HEK293 (cell line): ENCODE data around the gene PPP1CA.

Experiments
- CTCF ChIA-PET: fragments of 350-600 bp; formaldehyde crosslinking; extraction: SDS; loops from one replicate; lab custom pipeline; 2021; ENCODE audit warnings: antibody characterized with exemption; lab: Yijun Ruan, JAX
- POLR2A ChIA-PET: fragments of 300-600 bp; formaldehyde crosslinking; extraction: SDS; loops from one replicate; lab custom pipeline; 2020; ENCODE audit warnings: antibody characterized with exemption, inconsistent platforms; lab: Yijun Ruan, JAX
- H3K27ac ChIP-seq: fragments of 200-500 bp; sonication (Bioruptor generic); 2 replicates; pipeline ENCODE4 v1.5.1; 2014; ENCODE audit warnings: low read depth, low read length, control low read depth, inconsistent platforms; ENCODE audit errors: extremely low read depth
- H3K36me3 ChIP-seq, 2 experiments: fragments of 200-500 bp in 1 of 2; sonication (Bioruptor generic) in 1 of 2; 1 replicate in 1 of 2; 2 replicates in 1 of 2; pipeline ENCODE4 v1.5.1; 2014 to 2017; ENCODE audit warnings: inconsistent platforms in 2 of 2, low read length in 2 of 2; ENCODE audit not compliant: control insufficient read depth in 2 of 2, insufficient read depth in 1 of 2
- H3K4me1 ChIP-seq: fragments of 200-500 bp; sonication (Bioruptor generic); 2 replicates; pipeline ENCODE4 v1.5.1; 2014; ENCODE audit warnings: mild to moderate bottlenecking, low read length, inconsistent platforms; ENCODE audit not compliant: control insufficient read depth, insufficient read depth
- H3K4me3 ChIP-seq: 2 replicates; pipeline ENCODE4 v1.5.1; 2011; ENCODE audit warnings: low read depth, mild to moderate bottlenecking, control low read depth, low read length, moderate library complexity
- H3K9me3 ChIP-seq: fragments of 200-500 bp; sonication (Bioruptor generic); 2 replicates; pipeline ENCODE4 v1.5.1; 2014; ENCODE audit warnings: low read depth, low read length, inconsistent platforms; ENCODE audit not compliant: control insufficient read depth, insufficient read depth
- ELK4 ChIP-seq: IDR thresholded peaks from 2 replicates; pipeline ENCODE4 v1.6.1; 2011; ENCODE audit warnings: mild to moderate bottlenecking, low read depth, low read length, borderline replicate concordance
- GFI1B ChIP-seq: fragments of 450-650 bp; formaldehyde crosslinking; IDR thresholded peaks from 2 replicates; pipeline ENCODE4 v1.5.1; 2016; ENCODE audit warnings: missing biosample characterization, missing genetic modification characterization
- GLIS2 ChIP-seq: fragments of 450-650 bp; formaldehyde crosslinking; IDR thresholded peaks from 2 replicates; pipeline ENCODE4 v1.5.1; 2016; ENCODE audit warnings: missing biosample characterization, missing genetic modification characterization
- HIC1 ChIP-seq: fragments of 450-650 bp; formaldehyde crosslinking; IDR thresholded peaks from 2 replicates; pipeline ENCODE4 v1.5.1; 2016; ENCODE audit warnings: missing biosample characterization, missing genetic modification characterization
- SCRT2 ChIP-seq: fragments of 450-650 bp; formaldehyde crosslinking; IDR thresholded peaks from 2 replicates; pipeline ENCODE4 v1.5.1; 2016; ENCODE audit warnings: missing biosample characterization, missing genetic modification characterization
- TCF7L2 ChIP-seq: IDR thresholded peaks from 2 replicates; pipeline ENCODE4 v1.6.1; 2011; ENCODE audit warnings: low read depth, mild to moderate bottlenecking, inconsistent platforms, low read length, moderate library complexity, borderline replicate concordance
- ZBTB1 ChIP-seq: fragments of 450-650 bp; formaldehyde crosslinking; IDR thresholded peaks from 2 replicates; pipeline ENCODE4 v1.5.1; 2016; ENCODE audit warnings: missing biosample characterization, missing genetic modification characterization
- ZIC2 ChIP-seq: fragments of 450-650 bp; formaldehyde crosslinking; IDR thresholded peaks from 2 replicates; pipeline ENCODE4 v1.5.1; 2016; ENCODE audit warnings: missing biosample characterization, missing genetic modification characterization
- ZNF121 ChIP-seq: fragments of 450-650 bp; formaldehyde crosslinking; IDR thresholded peaks from 2 replicates; pipeline ENCODE4 v1.5.1; 2016; ENCODE audit warnings: missing biosample characterization, missing genetic modification characterization
- ZNF132 ChIP-seq: fragments of 450-650 bp; formaldehyde crosslinking; IDR thresholded peaks from 2 replicates; pipeline ENCODE4 v1.5.1; 2017; ENCODE audit warnings: missing biosample characterization, missing genetic modification characterization, borderline replicate concordance
- ZNF16 ChIP-seq: fragments of 450-650 bp; formaldehyde crosslinking; IDR thresholded peaks from 2 replicates; pipeline ENCODE4 v1.5.1; 2016; ENCODE audit warnings: low read depth, missing biosample characterization, missing genetic modification characterization
- ZNF214 ChIP-seq: fragments of 450-650 bp; formaldehyde crosslinking; IDR thresholded peaks from 2 replicates; pipeline ENCODE4 v1.5.1; 2017; ENCODE audit warnings: missing biosample characterization, mild to moderate bottlenecking, missing genetic modification characterization, borderline replicate concordance
- ZNF404 ChIP-seq: fragments of 450-650 bp; formaldehyde crosslinking; IDR thresholded peaks from 2 replicates; pipeline ENCODE4 v1.5.1; 2017; ENCODE audit warnings: missing biosample characterization, missing genetic modification characterization
- ZNF600 ChIP-seq: fragments of 450-650 bp; formaldehyde crosslinking; IDR thresholded peaks from 2 replicates; pipeline ENCODE4 v1.5.1; 2016; ENCODE audit warnings: missing biosample characterization, missing genetic modification characterization
- ZNF610 ChIP-seq: fragments of 450-650 bp; formaldehyde crosslinking; IDR thresholded peaks from 2 replicates; pipeline ENCODE4 v1.5.1; 2016; ENCODE audit warnings: missing biosample characterization, missing genetic modification characterization, borderline replicate concordance
- TF ChIP-seq, protein P1 (sequence below): fragments of 450-650 bp; formaldehyde crosslinking; IDR thresholded peaks from 2 replicates; pipeline ENCODE4 v1.5.1; 2016; ENCODE audit warnings: missing biosample characterization, missing genetic modification characterization
- TF ChIP-seq, protein P2 (sequence below): fragments of 450-650 bp; formaldehyde crosslinking; IDR thresholded peaks from 2 replicates; pipeline ENCODE4 v1.5.1; 2017; ENCODE audit warnings: missing biosample characterization, missing genetic modification characterization

Gene PPP1CA

DNA sequence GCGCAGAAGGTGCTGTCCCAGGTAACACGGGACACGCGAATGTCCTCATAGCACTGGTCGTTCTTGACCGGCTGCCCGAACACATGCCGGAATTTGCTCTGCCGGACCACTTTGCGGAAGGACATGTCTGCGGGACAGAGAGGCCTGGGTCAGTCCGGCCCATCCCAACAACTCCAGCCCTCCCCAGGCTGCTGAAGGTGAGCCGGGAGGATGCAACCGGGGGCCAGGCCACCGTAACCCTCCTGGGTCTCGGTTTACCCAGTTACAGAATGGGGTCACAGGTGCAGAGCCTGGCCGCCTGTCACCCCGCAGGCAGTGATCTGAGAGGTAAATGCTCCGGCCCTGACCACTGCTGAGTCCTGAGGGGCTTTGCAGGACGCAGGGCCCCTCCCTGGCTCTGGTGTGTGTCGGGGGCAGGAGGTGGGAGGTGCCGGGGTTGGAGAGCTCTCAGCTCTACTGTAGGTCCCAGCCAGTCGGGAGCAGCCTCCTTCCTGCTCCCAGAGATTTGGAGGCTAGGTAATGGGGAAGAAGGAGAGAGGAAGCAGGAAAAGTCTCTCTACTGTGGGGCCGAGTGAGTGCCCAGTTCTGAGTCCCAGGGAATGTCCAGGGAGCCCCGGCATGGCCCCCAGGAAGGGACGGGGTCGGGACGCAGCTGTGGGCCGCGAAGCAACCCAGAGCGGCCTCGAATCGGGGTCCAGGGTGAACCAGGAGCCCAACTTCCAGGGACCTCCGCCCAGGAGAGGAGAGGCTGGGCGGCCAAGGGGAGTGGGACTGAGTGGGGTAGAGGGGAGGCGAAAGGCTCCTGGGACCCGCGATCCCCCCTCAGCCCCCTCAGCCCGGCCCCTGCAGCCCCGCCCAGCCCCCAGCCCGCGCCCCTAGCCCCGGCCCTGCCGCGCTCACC lies 41.1 kb upstream of the PPP1CA start:
- H3K4me3 ChIP-seq, result peak overlapping the region; percentile 69
- H3K4me1 ChIP-seq, result no peaks in the 10 kb centered on the region
- H3K9me3 ChIP-seq, result no peaks in the 10 kb centered on the region
- ChIA-PET CTCF (interaction anchor here (1.0 kb wide), 1 partner anchor 14 kb away, joined by 3 read pairs; the partner anchor contains the start of gene RPS6KB2), POLR2A (interaction anchor here (0.5 to 2.0 kb wide), 8 partner anchors 10 to 218 kb away, joined by 3 to 10 read pairs (median 6); partner anchors contain the start of genes PPP1CA and RAD9A)
- no peak for TF ChIP-seq ZNF121 (tag by site-specific recombination)
- no peak for TF ChIP-seq ZNF16
- peak; percentile 64; the same call in 1 of the 2 replicates for TF ChIP-seq ZNF600 (tag by site-specific recombination)
- peak; percentile 41; the same call in 1 of the 2 replicates for TF ChIP-seq GLIS2 (tag by site-specific recombination)
- peaks cover 0 to 43% of the 10 kb centered on the region in 2 experiments; a peak in 1 of 3 replicates for H3K36me3 ChIP-seq
- peak overlapping the region; percentile 38 for H3K27ac ChIP-seq

- ChIA-PET POLR2A (interaction anchor here (0.9 to 1.5 kb wide), 2 partner anchors 40 to 50 kb away, joined by 3 to 7 read pairs; partner anchors contain the start of genes PPP1CA and RAD9A), CTCF (no interaction called here)
- Histone ChIP-seq H3K4me1 (no peaks in the 10 kb centered on the region), H3K27ac (no peak overlapping the region), H3K4me3 (no peak overlapping the region), H3K36me3 (peaks cover 0 to 49% of the 10 kb centered on the region in 2 experiments; a peak in 1 of 3 replicates), H3K9me3 (no peaks in the 10 kb centered on the region)
- TF ChIP-seq ZNF404, result no peak
- TF ChIP-seq ZNF132 (tag by site-specific recombination), result no peak
- no peak for TF ChIP-seq ZBTB1
- TF ChIP-seq HIC1, result 0 out of 2 replicates have a peak, but pooled peaks have one; percentile 20
- TF ChIP-seq, protein P1, sequence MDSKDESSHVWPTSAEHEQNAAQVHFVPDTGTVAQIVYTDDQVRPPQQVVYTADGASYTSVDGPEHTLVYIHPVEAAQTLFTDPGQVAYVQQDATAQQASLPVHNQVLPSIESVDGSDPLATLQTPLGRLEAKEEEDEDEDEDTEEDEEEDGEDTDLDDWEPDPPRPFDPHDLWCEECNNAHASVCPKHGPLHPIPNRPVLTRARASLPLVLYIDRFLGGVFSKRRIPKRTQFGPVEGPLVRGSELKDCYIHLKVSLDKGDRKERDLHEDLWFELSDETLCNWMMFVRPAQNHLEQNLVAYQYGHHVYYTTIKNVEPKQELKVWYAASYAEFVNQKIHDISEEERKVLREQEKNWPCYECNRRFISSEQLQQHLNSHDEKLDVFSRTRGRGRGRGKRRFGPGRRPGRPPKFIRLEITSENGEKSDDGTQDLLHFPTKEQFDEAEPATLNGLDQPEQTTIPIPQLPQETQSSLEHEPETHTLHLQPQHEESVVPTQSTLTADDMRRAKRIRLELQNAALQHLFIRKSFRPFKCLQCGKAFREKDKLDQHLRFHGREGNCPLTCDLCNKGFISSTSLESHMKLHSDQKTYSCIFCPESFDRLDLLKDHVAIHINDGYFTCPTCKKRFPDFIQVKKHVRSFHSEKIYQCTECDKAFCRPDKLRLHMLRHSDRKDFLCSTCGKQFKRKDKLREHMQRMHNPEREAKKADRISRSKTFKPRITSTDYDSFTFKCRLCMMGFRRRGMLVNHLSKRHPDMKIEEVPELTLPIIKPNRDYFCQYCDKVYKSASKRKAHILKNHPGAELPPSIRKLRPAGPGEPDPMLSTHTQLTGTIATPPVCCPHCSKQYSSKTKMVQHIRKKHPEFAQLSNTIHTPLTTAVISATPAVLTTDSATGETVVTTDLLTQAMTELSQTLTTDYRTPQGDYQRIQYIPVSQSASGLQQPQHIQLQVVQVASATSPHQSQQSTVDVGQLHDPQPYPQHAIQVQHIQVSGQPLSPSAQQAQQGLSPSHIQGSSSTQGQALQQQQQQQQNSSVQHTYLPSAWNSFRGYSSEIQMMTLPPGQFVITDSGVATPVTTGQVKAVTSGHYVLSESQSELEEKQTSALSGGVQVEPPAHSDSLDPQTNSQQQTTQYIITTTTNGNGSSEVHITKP (tag by site-specific recombination), result no peak
- peak; percentile 41; the same call in 1 of the 2 replicates for TF ChIP-seq SCRT2
These were observed 40.2 kb upstream of the PPP1CA start for GRCh38 chr11:67441731-67442351.

DNA sequence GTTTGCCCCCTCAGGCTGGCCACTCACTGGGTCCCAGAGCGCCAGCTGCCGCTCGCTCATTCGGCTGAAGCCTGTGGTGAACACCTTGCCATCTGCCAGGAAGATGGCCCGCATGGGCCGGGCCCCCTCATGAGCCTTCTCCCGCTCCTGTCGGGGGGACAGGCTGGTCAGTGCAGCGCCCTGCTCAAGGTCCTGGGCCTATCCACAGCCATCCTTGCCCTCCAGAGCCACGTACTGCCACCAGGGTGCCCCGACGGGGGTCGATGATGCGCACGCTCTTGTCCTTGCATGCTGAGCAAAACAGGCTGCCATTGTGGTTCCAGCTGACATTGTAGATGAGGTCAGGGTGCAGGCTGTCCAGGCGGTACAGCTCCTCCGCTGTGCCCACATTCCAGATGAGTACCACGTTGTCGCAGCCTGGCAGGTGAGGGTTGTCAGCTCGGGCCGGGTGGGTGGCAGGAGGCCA lies 39.5 kb upstream of the PPP1CA start:
- ChIA-PET CTCF (no interaction called here), POLR2A (interaction anchor here (0.9 to 1.5 kb wide), 2 partner anchors 39 to 49 kb away, joined by 3 to 7 read pairs; partner anchors contain the start of genes PPP1CA and RAD9A)
- TF ChIP-seq ZIC2 (tag by site-specific recombination) (0 out of 2 replicates have a peak, but pooled peaks have one; percentile 12), ZNF214 (tag by site-specific recombination) (no peak), GFI1B (tag by site-specific recombination) (no peak), ELK4 (no peak), TCF7L2 (no peak), ZNF610 (tag by site-specific recombination) (no peak)
- TF ChIP-seq, protein P2, sequence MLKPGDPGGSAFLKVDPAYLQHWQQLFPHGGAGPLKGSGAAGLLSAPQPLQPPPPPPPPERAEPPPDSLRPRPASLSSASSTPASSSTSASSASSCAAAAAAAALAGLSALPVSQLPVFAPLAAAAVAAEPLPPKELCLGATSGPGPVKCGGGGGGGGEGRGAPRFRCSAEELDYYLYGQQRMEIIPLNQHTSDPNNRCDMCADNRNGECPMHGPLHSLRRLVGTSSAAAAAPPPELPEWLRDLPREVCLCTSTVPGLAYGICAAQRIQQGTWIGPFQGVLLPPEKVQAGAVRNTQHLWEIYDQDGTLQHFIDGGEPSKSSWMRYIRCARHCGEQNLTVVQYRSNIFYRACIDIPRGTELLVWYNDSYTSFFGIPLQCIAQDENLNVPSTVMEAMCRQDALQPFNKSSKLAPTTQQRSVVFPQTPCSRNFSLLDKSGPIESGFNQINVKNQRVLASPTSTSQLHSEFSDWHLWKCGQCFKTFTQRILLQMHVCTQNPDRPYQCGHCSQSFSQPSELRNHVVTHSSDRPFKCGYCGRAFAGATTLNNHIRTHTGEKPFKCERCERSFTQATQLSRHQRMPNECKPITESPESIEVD (tag by site-specific recombination), result no peak
- H3K4me3 ChIP-seq, result no peak overlapping the region
- no peaks in the 10 kb centered on the region for H3K4me1 ChIP-seq
- no peak overlapping the region for H3K27ac ChIP-seq
- H3K9me3 ChIP-seq, result no peaks in the 10 kb centered on the region
- peaks cover 0 to 49% of the 10 kb centered on the region in 2 experiments; a peak in 1 of 3 replicates for H3K36me3 ChIP-seq
